HG02943 (cell line): ENCODE measurements around the gene TNFAIP1.

Experiments
- ATAC-seq: cut with Tn5 transposase; IDR thresholded peaks from one replicate; pipeline ENCODE4 v1.9.1; 2021; ENCODE audit warnings: mild to moderate bottlenecking, low read depth, moderate library complexity; ENCODE audit not compliant: unreplicated experiment

Gene TNFAIP1

DNA sequence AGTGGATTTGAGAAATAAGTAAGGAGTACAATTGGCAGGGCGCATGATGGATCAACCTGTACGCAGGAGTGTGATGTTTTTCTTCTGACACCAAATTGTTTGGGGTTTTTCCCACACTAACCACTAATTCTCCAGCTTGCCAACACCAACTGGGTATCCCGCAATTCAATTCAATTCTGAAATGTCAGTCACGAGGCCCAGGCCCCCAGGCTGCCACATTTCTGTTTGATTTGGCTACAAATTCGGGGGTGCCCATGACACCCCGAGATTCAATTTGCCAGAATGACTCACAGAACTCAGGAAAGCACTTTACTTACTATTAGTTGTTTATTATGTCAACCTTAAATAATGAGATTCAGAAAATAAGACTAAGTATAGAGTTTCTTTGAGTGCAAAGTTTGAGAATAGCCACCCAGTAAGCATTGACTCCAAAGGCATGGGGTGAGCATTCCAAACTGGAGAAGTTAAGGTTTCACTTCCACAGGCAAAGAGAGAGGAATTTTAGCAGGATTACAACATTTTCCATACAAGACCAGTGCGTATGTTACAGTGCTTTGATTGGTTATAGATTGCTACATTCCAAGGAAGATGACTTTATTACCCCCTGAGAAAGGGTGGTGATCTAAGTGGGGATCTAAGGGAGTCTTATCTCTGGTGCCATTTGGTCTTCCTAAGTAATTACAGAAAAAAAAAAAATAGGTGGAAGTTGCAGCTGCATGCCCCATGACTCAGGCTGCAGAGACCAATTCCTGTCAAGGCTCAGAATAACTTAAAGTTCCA is 59.0 kb downstream of the TNFAIP1 start:
- ATAC-seq: no peak

DNA sequence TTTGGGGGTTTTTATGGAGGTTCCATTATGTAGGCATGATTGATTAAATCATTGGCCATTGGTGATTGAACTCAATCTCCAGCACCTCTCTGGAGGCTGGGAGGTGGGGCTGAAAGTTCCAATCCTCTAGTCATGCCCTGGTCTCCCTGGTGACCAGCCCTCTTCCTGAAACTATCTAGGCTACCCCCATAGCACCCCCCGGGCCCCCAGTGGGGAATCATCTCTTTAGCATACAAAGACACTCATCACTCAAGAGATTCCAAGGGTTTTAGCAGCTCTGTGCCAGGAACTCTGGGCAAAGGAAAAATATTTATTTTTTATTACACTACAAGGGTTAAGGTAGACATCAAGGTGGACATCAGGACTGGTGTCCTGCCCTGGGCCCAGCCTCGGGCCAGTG is 59.9 kb downstream of the TNFAIP1 start:
- no peak for ATAC-seq

DNA sequence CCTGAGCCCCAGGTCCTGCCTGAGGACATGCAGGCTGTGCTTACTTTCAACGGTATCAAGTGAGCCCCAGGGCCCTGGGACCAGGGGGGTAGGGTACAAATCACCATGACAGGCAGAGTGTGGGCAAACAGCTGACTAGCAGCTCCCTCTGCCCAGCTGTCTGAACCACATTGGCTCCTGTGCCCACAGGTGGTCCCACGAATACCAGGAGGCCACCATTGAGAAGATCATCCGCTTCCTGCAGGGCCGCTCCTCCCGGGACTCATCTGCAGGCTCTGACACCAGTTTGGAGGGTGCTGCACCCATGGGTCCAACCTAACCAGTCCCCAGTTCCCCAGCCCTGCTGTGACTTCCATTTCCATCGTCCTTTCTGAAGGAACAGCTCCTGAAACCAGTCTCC is 60.4 kb downstream of the TNFAIP1 start:
- no peak for ATAC-seq
